ENCODE results near the gene MUC22.
"Not testable (repeated sequence)": the region's sequence is repeated elsewhere in the genome, so short reads cannot be mapped to it uniquely, and the experiment has no call there.

MUC22 gene

DNA sequence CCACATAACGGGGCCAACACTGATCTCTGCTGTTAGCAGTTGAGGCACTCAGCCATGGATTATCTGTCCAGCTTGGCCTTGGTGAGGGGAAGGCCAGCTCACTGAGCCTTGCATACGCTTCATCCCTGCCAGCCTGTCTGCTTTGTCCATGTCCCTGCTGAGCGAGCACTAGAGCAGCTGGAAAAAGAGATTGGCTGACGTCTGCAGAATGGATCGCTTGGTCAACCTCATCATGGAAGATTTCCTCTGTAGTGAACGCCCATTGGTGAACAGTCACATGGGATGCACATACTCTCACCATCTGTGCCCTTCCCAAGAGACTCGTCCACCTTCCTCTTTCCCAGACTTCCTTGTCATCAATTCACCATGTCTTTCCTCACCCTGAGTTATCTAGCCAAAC is 26.9 kb downstream of the MUC22 start:
- no peak for DNase-seq (ENCODE audit: low read depth in 4 of 4, low spot score in 1 of 4)

- no peak for DNase-seq (ENCODE audit: low read depth in 4 of 4, low spot score in 1 of 4)
Measured at GRCh38 chr6:31037682-31038081, 27.4 kb downstream of the MUC22 start.

DNA sequence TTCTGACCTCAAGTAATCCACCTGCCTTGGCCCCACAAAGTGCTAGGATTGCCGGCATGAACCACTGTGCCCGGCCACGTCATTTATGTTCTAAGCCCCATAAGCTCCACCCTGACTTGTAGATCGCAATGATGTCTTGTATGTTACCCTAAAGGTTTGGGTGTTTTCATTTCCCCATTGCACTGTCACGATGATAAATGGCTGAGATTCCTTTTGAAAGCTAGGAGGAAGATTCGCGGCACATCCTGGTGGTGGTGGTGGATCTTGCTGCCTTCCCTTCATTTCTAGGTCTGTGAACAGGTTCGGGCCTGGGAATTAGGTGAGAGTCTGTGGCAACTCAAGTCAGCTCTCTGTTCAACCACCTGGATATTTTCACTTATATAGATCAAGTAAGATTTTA is 28.3 kb downstream of the MUC22 start:
- no peak for DNase-seq (ENCODE audit: low read depth in 4 of 4, low spot score in 1 of 4)

- DNase-seq (ENCODE audit: low read depth in 4 of 4, low spot score in 1 of 4) = no peak
Measured at GRCh38 chr6:31040801-31041200, 30.5 kb downstream of the MUC22 start.

GRCh38 chr6:31041372-31041974 is 31.2 kb downstream of the MUC22 start:
- DNase-seq (ENCODE audit: low read depth in 4 of 4, low spot score in 1 of 4) = no peak

- peak in 3 of 4 experiments; percentile 9 to 13 (median 12) for DNase-seq (ENCODE audit: low read depth in 4 of 4, low spot score in 1 of 4)
Measured at GRCh38 chr6:31042806-31043205, 32.5 kb downstream of the MUC22 start.

GRCh38 chr6:31048099-31048498 is 37.8 kb downstream of the MUC22 start:
- no peak for DNase-seq (ENCODE audit: low read depth in 4 of 4, low spot score in 1 of 4)

DNA sequence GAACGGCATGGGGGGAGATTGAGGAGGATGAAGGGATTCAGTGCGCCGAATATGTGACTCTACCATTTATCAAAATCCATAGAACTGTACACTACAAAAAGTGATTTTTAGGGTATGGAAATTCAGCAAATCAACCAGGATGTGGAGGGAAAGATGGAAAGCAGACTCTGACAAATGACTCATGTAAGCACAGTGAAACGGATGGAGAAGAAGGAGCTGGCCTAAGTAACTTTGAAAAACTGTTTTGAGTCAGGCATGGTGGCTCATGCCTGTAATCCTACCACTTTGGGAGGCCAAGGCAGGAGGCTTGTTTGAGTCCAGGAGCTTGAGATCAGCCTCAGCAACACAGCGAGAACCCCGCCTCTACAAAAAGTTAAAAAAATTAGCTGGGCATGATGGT is 39.2 kb downstream of the MUC22 start:
- DNase-seq (ENCODE audit: low read depth in 4 of 4, low spot score in 1 of 4) = no peak

DNA sequence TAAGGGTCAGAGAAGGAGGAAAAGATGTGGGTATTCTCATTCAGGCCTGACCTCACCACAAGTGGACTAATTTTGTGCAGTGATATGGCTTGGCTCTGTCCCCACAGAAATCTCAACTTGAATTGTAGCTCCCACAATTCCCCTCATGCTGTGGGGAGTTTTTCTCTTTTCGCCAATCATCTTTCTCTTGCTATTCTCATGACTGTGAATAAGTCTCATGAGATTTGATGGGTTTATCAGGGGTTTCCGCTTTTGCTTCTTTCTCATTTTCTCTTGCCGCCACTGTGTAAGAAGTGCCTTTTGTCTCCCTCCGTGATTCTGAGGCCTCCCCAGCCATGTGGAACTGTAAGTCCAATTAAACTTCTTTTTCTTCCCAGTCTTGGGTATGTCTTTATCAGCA is 42.9 kb downstream of the MUC22 start:
- not testable (repeated sequence) for DNase-seq (ENCODE audit: low read depth in 4 of 4, low spot score in 1 of 4)

GRCh38 chr6:31053873-31054272 is 43.6 kb downstream of the MUC22 start:
- DNase-seq (ENCODE audit: low read depth in 4 of 4, low spot score in 1 of 4) = no peak

GRCh38 chr6:31055441-31055840 is 45.2 kb downstream of the MUC22 start:
- no peak for DNase-seq (ENCODE audit: low read depth in 4 of 4, low spot score in 1 of 4)

GRCh38 chr6:31057426-31058003 is 47.2 kb downstream of the MUC22 start:
- DNase-seq (ENCODE audit: low read depth in 4 of 4, low spot score in 1 of 4) = no peak

DNA sequence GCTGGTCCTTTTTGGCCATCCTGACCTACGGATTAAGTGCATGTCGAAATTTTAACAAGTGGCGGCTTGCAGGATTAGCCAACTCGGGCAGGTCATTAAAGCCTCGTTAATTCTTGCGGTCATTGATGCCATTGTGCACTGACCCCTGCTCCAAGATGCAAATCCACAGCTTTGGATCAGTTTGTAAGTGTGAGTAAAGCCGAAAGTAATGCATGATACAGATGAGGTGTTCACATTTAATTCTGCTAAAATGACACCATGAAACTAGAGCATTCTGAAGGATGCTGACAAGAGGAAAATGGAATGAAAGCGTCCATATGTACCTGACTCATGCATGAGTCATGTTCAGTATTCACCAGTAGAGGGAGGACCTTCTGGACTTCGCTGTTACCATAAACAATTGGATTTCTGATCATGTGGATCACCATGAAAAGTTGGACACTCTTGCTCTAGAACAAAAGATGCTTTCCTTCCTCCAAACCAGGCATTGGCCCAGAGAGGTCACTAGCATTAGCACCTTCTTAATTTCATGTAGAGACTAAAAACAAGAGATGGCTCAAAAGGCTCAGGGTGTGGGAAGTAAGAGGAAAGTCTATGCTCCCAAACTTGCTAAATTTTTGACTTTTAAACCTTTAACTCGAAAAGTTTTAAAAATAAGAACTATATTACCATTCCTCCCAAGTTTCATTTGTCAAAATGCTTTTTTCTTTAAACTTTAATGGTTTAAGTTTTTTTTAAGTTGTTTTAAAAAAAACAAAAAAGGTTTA is 48.0 kb downstream of the MUC22 start:
- no peak for DNase-seq (ENCODE audit: low read depth in 4 of 4, low spot score in 1 of 4)

DNA sequence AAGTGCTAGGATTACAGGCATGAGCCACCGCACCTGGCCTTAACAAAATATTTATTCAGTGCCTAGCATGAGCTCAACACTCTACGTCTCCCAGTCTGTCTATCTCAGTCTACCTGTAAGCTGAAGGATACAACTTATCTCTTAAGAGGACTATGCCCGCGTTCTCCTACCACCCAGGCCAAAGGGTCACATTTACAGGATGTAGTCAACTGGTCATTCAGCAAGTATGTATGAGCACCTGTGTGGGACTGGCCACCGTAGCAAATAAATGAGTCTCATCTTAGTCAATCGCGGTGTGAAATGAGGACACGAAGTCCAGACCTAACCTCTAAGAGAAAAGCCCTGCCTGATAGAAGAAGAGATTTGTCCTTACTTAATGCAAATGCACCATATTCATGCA is 49.9 kb downstream of the MUC22 start:
- DNase-seq (ENCODE audit: low read depth in 4 of 4, low spot score in 1 of 4) = no peak

DNA sequence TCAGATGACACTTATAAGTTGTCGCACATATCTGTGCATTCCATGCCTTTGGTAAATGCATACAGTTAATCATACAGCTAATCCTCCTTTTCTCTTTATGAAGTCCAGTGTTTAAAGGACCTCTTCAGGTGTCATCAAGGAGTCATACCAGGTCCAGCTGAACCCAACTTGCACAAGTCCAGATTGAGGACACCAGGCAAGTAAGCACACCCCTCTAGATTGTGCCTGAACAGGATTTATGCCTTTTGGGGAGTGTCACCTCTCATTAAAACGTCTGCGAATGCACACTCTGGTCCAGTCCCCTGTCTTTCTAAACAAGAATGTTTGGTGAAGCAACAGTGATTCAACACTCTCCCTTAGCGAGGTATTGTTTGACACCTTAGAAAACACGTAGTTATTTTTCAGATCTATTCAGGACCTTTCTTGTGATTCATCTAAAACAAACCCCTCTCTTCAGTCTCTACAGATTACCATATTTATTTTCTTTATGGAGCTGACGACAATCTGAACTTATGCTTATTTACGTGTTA is 53.7 kb downstream of the MUC22 start:
- no peak for DNase-seq (ENCODE audit: low read depth in 4 of 4, low spot score in 1 of 4)

- DNase-seq (ENCODE audit: low read depth in 4 of 4, low spot score in 1 of 4) = no peak
Measured at GRCh38 chr6:31065556-31065955, 55.3 kb downstream of the MUC22 start.

GRCh38 chr6:31067028-31067427 is 56.8 kb downstream of the MUC22 start:
- DNase-seq (ENCODE audit: low read depth in 4 of 4, low spot score in 1 of 4) = not testable (repeated sequence)

- not testable (repeated sequence) for DNase-seq (ENCODE audit: low read depth in 4 of 4, low spot score in 1 of 4)
Measured at GRCh38 chr6:31067891-31068668, 57.8 kb downstream of the MUC22 start.

GRCh38 chr6:31068669-31069340 is 58.5 kb downstream of the MUC22 start:
- DNase-seq (ENCODE audit: low read depth in 4 of 4, low spot score in 1 of 4) = peak; percentile 47 to 61 (median 52)

- DNase-seq (ENCODE audit: low read depth in 4 of 4, low spot score in 1 of 4) = no peak
Measured at GRCh38 chr6:31070711-31071197, 60.5 kb downstream of the MUC22 start.

GRCh38 chr6:31074401-31074800 is 64.1 kb downstream of the MUC22 start:
- DNase-seq (ENCODE audit: low read depth in 4 of 4, low spot score in 1 of 4) = no peak

All from stimulated activated CD4-positive, alpha-beta T cell treated with anti-CD3 and anti-CD28 coated beads, Interleukin-1b, Interleukin-23, amount 100 ng/mL, for 24 hours (primary cell).